ENCODE results near the gene C2orf80.
"Not testable (repeated sequence)": the region's sequence is repeated elsewhere in the genome, so short reads cannot be mapped to it uniquely, and the experiment has no call there.

C2orf80 gene

DNA sequence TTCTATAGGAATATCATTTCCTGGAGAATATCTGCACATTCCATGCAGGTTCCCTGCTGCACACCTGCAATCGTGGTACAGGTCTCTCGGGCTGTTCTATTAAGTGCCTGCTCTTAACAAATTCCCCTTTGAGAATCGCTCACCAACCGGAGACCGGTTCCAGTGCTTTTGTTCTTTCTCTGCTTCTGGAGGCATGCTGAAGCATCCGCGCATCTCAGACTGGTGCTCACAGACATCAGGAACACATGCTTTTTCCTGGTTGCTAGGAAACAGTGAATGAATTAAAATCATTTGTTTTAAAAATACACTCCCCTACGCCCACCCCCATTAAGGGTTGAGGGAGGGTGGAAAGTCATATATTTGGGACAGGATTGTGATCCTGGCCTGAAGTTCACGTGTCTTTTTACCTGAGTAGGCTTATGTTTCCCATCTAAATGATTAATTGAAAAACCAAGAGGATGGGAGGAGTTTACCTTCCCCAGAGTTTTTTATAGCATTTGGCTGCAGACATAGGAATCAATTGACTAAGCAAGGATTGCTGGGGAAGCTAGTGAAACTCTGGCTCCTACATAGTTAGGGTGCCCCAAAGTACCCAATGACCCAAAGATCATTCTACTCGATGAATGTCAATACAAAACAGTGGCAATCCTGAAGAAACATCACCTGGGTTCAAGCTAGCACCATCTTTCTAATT, at the start of gene C2orf80:
TSS of gene C2orf80 (minus strand) at position 221 of the 694 bp plus-strand sequence. CDS start 3,044 bp downstream, outside the sequence.
- DNase-seq (ENCODE audit: low read depth): no peak

GRCh38 chr2:208235860-208236259, 46.0 kb upstream of the C2orf80 start:
- no peak overlapping the region for H3K4me3 ChIP-seq (ENCODE audit: low read length)
- no peak for TF ChIP-seq CTCF (conservative IDR thresholded peaks at IDR 0.05; ENCODE audit: low read length)
- no peak for DNase-seq (ENCODE audit: low read depth)

More for the DNA sequence above, at the start of gene C2orf80:
- no peak within 1 kb of the TSS for H3K4me3 ChIP-seq (ENCODE audit: low read length)
- no peak for TF ChIP-seq CTCF (conservative IDR thresholded peaks at IDR 0.05; ENCODE audit: low read length)

- no peak for TF ChIP-seq CTCF (conservative IDR thresholded peaks at IDR 0.05; ENCODE audit: low read length)
- no peak overlapping the region for H3K4me3 ChIP-seq (ENCODE audit: low read length)
- DNase-seq (ENCODE audit: low read depth): no peak
These were observed 45.0 kb upstream of the C2orf80 start for GRCh38 chr2:208234786-208235185.

DNA sequence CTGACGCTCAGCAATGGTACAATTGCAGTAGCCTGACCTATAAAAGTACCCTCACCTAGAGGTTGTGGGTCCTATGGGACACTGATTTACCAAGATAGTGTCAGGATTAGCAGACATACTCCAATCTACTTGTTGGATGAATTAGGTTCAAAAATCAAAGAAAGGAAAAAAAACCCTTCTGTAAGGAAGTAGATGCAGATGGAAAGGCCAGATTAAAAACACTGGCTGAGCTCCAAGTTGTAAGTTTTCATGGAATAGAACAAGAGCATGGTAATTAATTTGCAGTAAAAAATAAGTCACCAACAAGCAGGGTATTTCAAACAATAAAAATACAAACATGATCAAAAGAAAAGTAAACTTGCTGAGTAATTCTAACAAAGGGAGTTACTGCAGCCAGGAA, 38.6 kb upstream of the C2orf80 start:
- H3K4me3 ChIP-seq (ENCODE audit: low read length): no peak overlapping the region
- no peak for DNase-seq (ENCODE audit: low read depth)
- TF ChIP-seq CTCF (conservative IDR thresholded peaks at IDR 0.05; ENCODE audit: low read length): no peak

DNA sequence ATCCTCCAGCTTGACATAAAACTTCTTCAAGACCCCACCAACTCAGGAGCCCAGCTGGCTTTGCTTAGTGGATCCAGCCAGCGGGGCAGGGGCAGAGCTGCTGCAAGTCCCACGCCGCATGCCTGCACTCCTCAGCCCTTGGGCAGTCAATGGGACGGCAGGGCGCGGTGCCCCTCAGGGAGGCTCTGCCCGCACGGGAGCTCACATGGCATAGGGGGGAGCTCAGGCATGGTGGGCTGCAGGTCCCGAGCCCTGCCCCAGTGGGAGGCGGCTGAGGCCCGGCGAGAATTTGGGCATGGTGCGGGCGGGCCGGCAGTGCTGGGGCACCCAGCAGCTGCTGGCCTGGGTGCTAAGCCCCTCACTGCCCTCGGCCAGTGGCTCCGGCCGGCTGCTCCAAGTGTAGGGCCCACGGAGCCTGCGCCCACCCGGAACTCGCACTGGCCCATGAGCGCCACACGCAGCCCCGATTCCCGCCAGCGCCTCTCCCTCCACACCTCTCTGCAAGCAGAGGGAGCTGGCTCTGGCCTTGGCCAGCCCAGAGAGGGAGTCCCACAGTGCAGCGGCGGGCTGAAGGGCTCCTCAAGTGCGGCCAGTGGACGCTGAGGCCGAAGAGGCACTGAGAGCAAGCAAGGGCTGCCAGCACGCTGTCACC, 37.9 kb upstream of the C2orf80 start:
- no peak for DNase-seq (ENCODE audit: low read depth)
- H3K4me3 ChIP-seq (ENCODE audit: low read length): no peak overlapping the region
- no peak for TF ChIP-seq CTCF (conservative IDR thresholded peaks at IDR 0.05; ENCODE audit: low read length)

- no peak for DNase-seq (ENCODE audit: low read depth)
- no peak overlapping the region for H3K4me3 ChIP-seq (ENCODE audit: low read length)
- TF ChIP-seq CTCF (conservative IDR thresholded peaks at IDR 0.05; ENCODE audit: low read length): no peak
These were observed 35.0 kb upstream of the C2orf80 start for GRCh38 chr2:208224802-208225201.

DNA sequence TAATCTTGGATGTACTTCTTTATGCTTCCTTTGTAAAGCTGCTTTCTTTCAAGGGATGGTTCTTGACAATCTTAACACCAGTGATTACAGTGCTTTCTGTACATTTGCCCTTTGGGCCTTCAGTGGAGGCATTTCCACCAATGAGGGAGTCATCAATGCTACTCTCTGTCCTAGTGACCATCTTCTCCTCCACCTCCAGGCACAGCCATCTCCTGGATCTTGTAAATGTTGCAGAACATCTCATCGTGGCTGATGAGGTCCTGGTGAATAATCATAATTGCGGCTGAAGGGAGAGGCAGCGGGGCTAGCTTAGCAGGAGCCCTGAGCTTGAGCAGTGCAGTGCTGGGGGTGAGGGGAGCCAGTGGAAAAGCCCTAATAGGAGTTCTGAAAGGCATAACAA, 32.5 kb upstream of the C2orf80 start:
- DNase-seq (ENCODE audit: low read depth): no peak
- no peak overlapping the region for H3K4me3 ChIP-seq (ENCODE audit: low read length)
- no peak for TF ChIP-seq CTCF (conservative IDR thresholded peaks at IDR 0.05; ENCODE audit: low read length)

DNA sequence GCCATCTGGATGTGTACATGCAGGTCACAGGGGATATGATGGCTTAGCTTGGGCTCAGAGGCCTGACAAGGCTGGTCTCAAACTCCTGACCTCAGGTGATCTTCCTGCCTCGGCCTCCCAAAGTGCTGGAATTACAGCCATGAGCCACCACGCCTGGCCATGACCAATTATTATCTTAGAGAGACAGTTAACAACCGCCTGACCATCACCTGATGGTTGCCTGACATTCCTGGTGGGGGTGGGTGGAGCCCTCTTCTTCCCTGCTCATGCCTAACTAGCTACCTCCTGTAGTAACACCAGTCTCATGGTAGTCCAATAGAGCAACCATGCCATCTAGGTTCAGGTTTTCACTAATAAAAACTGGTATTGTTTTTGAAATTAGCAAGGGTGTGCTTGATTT, 32.0 kb upstream of the C2orf80 start:
- H3K4me3 ChIP-seq (ENCODE audit: low read length); DNase-seq (ENCODE audit: low read depth): not testable (repeated sequence)
